Gastrocnemius medialis (tissue), 4 donors: ENCODE measurements around the gene DEPP1. TPM values are rescaled to one million over a fixed set of nuclear protein-coding genes. Genes with fewer than 3 reads are reported as not detected.

ENCODE experiments used
- ATAC-seq, 2 donors: fragments of 150-250 bp; one replicate each; pipeline ENCODE4 v1.9.1; 2016
- DNase-seq, 2 donors: peaks; one replicate each; pipeline ENCODE4 v3.0.0-alpha.2; 2019
- H3K27ac ChIP-seq, 4 donors: fragments of 200-600 bp; sonication (generic); 1 replicate in 1 of 4; 2 replicates in 3 of 4; pipeline ENCODE4 v1.5.1; 2016 to 2018; ENCODE audit warnings: mild to moderate bottlenecking in 2 of 4, moderate library complexity in 1 of 4
- H3K27me3 ChIP-seq, 3 donors: fragments of 200-600 bp; sonication (generic) in 2 of 3; 1 replicate in 1 of 3; 2 replicates in 2 of 3; pipeline versions ENCODE4 v1.5.1 to v1.6.0; 2016 to 2019; ENCODE audit warnings: mild to moderate bottlenecking in 1 of 3, moderate library complexity in 1 of 3
- H3K36me3 ChIP-seq, 2 donors: fragments of 200-600 bp; sonication (generic) in 1 of 2; one replicate each; pipeline ENCODE4 v1.5.1; 2017 to 2018
- H3K4me1 ChIP-seq, 2 donors: fragments of 200-600 bp; sonication (generic) in 1 of 2; one replicate each; pipeline ENCODE4 v1.5.1; 2016 to 2017; ENCODE audit warnings: mild to moderate bottlenecking in 2 of 2
- H3K4me3 ChIP-seq, 4 donors: fragments of 200-600 bp; sonication (generic) in 3 of 4; 1 replicate in 1 of 4; 2 replicates in 3 of 4; pipeline ENCODE4 v1.5.1; 2016 to 2019; ENCODE audit warnings: mild to moderate bottlenecking in 2 of 4
- H3K9me3 ChIP-seq, 3 donors: fragments of 200-600 bp; sonication (generic) in 2 of 3; 1 replicate in 1 of 3; 2 replicates in 2 of 3; pipeline ENCODE4 v1.5.1; 2016 to 2019
- POLR2A ChIP-seq, 2 donors: fragments of 450-650 bp; IDR thresholded peaks; one replicate each; pipeline ENCODE4 v1.6.1; 2017; ENCODE audit warnings: antibody characterized with exemption in 2 of 2, mild to moderate bottlenecking in 2 of 2, moderate library complexity in 2 of 2
- in situ Hi-C, 4 donors: fragments of 200-750 bp; cut with MboI; loops; one replicate each; pipeline versions ENCODE4 v1.15.0 to v1.8.0; 2017; ENCODE audit warnings: low sequenced_read_pairs in 4 of 4
- intact Hi-C: fragments of 100-400 bp; cut with DNase I; formaldehyde crosslinking; loops from one replicate; pipeline ENCODE4 v1.15.1; 2023; ENCODE audit warnings: low total_unique reads
- total RNA-seq, 4 donors: library from RNA; depleted of rRNA; stranded (reverse); fragments of >200 nt; gene quantifications; one replicate each; pipeline versions ENCODE4 v1.1.0 to v1.2.3, GENCODE V29; 2016
- TF ChIP-seq, protein P1 (sequence below), 5 experiments: fragments of 450-650 bp in 3 of 5; fragments of 200-600 bp in 2 of 5; sonication (generic) in 2 of 5; IDR thresholded peaks in 4 of 5; conservative IDR thresholded peaks in 1 of 5; 1 replicate in 4 of 5; 2 replicates in 1 of 5; pipeline ENCODE4 v1.5.1; 2016 to 2019; ENCODE audit warnings: antibody characterized with exemption in 5 of 5, mild to moderate bottlenecking in 3 of 5, moderate library complexity in 3 of 5

Gene DEPP1
- total RNA-seq, 4 donors from 2014 or later, result 83.4 to 331 (median 120) TPM

DNA sequence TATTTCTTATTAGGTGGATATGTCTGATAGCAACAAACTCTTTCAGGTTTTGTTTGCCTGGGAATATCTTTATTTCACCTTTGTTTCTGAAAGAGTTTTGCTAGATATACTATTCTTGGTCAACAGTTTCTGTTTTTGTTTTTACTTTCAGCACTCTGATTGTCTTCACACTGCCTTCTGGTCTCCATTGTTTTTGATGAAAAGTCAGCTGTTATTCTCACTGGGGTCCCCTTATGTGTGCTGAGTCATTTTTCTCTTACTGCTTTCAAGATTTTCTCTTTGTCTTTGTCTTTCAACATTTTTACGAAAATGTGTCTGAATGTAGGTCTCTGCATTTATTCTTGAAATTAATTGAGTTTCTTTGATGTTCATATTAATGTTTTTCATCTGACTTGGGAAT is 34.3 kb downstream of the DEPP1 start:
- no peak for DNase-seq
- H3K9me3 ChIP-seq, result no peaks in the 10 kb centered on the region
- H3K4me1 ChIP-seq, result peaks cover 10 to 27% of the 10 kb centered on the region in 2 donors
- no peaks in the 10 kb centered on the region for H3K36me3 ChIP-seq
- no peak overlapping the region for H3K27ac ChIP-seq
- H3K27me3 ChIP-seq, result no peaks in the 10 kb centered on the region
- intact Hi-C loops, result no loop called here
- no peak for ATAC-seq
- in situ Hi-C loops, result no loop called here
- no peak overlapping the region for H3K4me3 ChIP-seq
- TF ChIP-seq, protein P1, sequence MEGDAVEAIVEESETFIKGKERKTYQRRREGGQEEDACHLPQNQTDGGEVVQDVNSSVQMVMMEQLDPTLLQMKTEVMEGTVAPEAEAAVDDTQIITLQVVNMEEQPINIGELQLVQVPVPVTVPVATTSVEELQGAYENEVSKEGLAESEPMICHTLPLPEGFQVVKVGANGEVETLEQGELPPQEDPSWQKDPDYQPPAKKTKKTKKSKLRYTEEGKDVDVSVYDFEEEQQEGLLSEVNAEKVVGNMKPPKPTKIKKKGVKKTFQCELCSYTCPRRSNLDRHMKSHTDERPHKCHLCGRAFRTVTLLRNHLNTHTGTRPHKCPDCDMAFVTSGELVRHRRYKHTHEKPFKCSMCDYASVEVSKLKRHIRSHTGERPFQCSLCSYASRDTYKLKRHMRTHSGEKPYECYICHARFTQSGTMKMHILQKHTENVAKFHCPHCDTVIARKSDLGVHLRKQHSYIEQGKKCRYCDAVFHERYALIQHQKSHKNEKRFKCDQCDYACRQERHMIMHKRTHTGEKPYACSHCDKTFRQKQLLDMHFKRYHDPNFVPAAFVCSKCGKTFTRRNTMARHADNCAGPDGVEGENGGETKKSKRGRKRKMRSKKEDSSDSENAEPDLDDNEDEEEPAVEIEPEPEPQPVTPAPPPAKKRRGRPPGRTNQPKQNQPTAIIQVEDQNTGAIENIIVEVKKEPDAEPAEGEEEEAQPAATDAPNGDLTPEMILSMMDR (IDR thresholded peaks at IDR 0.05 in 4 of 5, conservative IDR thresholded peaks at IDR 0.05 in 1 of 5), result no peak
- no peak for TF ChIP-seq POLR2A (IDR thresholded peaks at IDR 0.05)

DNA sequence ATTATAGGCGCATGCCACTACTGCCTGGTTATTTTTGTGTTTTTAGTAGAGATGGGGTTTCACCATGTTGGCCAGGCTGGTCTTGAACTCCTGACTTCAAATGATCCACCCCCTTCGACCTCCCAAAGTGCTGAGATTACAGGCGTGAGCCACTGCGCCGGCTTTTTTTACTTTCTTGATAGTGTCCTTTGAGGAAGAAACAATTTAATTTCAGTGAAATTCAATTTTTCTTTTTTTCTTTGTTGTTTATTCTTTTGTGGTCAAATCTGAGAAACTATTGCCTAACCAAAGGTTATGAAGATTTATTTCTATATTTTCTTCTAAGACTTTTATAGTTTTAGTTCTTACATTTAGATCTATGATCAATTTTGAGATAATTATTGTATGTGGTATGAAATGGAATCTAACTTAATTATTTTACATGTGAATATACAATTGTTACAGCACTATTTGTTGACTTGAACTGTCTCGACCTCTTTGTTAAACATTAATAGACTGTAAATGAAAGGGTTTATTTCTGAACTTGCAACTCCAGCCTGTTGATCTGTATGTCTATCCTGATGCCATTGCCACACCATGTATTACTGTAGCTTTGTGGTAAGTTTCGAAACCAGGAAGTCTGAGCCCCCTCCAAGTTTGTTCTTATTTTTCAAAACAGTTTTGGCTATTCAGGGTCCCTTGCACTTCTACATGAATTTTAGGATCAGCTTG is 38.8 kb downstream of the DEPP1 start:
- in situ Hi-C loops, result no loop called here
- ATAC-seq (peak in 1 of 2 donors; percentile 45), DNase-seq (no peak)
- Histone ChIP-seq H3K27ac (no peak overlapping the region), H3K27me3 (no peaks in the 10 kb centered on the region), H3K36me3 (no peaks in the 10 kb centered on the region), H3K4me1 (peaks cover 9 to 12% of the 10 kb centered on the region in 2 donors), H3K9me3 (no peaks in the 10 kb centered on the region), H3K4me3 (no peak overlapping the region)
- no peak for TF ChIP-seq POLR2A (IDR thresholded peaks at IDR 0.05)
- TF ChIP-seq, protein P1 (IDR thresholded peaks at IDR 0.05 in 4 of 5, conservative IDR thresholded peaks at IDR 0.05 in 1 of 5), result no peak
- intact Hi-C loops, result no loop called here

DNA sequence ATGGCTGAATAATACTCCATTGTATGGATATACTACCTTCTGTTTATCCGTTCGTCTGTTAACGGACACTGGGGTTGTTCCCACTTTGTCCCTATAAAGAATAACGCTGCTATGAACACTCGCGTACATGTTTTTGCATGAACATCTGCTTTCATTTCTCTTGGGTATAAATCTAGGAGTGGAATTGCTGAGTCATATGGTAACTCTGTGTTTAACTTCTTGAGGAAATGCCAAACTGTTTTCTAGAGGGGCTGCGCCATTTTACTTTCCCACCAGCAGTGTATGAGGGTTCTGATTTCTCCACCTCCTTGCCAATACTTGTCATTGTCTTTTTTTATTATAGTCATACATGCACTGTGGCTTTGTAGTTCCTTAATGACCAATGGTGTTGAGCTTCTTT is 39.7 kb downstream of the DEPP1 start:
- Histone ChIP-seq H3K27ac (no peak overlapping the region), H3K27me3 (no peaks in the 10 kb centered on the region), H3K4me3 (no peak overlapping the region), H3K9me3 (no peaks in the 10 kb centered on the region), H3K4me1 (peaks cover 12 to 15% of the 10 kb centered on the region in 2 donors), H3K36me3 (no peaks in the 10 kb centered on the region)
- TF ChIP-seq, protein P1 (IDR thresholded peaks at IDR 0.05 in 4 of 5, conservative IDR thresholded peaks at IDR 0.05 in 1 of 5), result no peak
- TF ChIP-seq POLR2A (IDR thresholded peaks at IDR 0.05), result no peak
- in situ Hi-C loops, result no loop called here
- intact Hi-C loops, result no loop called here
- no peak for DNase-seq
- no peak for ATAC-seq

DNA sequence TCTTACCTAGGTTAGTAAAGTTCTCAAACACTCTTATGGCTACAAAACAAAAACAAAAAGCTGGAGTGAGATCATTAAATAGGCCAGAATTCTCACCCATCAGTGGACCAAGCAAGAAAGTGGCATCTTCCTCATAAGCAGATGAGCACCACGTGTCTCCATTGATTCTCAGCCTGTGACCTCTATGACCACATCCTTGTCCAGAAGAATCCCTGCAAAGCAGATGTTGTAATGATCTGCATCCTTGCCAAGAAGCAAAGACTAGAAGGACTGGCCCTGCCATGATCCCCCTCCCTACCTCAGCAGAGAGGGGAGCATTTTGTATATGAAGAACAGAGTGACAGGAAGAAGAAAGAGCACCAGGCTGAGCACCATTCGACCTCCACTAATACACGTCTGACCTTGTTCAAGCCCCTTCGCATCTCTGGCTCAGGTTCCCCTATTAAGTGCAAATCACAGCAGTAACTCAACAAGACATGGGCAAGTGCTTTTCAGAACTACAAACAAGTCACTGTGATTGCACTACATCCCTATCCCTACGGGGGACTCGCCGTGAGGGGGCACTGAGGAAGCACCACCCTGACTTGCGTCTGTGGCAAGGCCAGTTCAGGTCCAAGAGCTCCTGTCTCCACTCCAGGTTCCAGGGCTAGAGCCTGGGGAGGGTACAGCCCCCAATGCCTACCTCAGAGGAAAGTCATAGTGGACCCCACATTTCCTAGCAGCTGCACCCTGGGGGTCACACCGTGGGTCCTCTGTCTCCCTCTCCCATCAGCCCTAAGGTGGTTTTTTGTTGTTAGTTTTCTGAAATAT is 41.2 kb downstream of the DEPP1 start:
- ATAC-seq (peak in 1 of 2 donors; percentile 21), DNase-seq (no peak)
- intact Hi-C loops, result no loop called here
- Histone ChIP-seq H3K36me3 (no peaks in the 10 kb centered on the region), H3K9me3 (no peaks in the 10 kb centered on the region), H3K27ac (no peak overlapping the region), H3K4me1 (peaks cover 14 to 17% of the 10 kb centered on the region in 2 donors), H3K27me3 (no peaks in the 10 kb centered on the region), H3K4me3 (no peak overlapping the region)
- in situ Hi-C loops, result no loop called here
- TF ChIP-seq, protein P1 (IDR thresholded peaks at IDR 0.05 in 4 of 5, conservative IDR thresholded peaks at IDR 0.05 in 1 of 5), result no peak
- TF ChIP-seq POLR2A (IDR thresholded peaks at IDR 0.05), result no peak
